ENCODE measurements around the gene PRKCI.
A peak's percentile ranks its signal among the peaks of the same experiment; 100 is the strongest.
"Not testable (repeated sequence)": the region's sequence is repeated elsewhere in the genome, so short reads cannot be mapped to it uniquely, and the experiment has no call there.

Gene PRKCI

GRCh38 chr3:170247875-170248274, 25.7 kb downstream of the PRKCI start:
- Mint-ChIP-seq H3K27ac (peak overlapping the region; percentile 41), H3K27me3 (no peaks in the 10 kb centered on the region), H3K4me3 (no peak overlapping the region), H3K4me1 (ENCODE audit: low read depth) (peaks cover 15% of the 10 kb centered on the region), H3K9me3 (peaks cover under 1% of the 10 kb centered on the region), H3K36me3 (ENCODE audit: low read depth) (peaks cover 48% of the 10 kb centered on the region)
- no peak for DNase-seq

GRCh38 chr3:170256597-170256996, 34.4 kb downstream of the PRKCI start:
- H3K27me3 Mint-ChIP-seq: no peaks in the 10 kb centered on the region
- peaks cover 65% of the 10 kb centered on the region for H3K36me3 Mint-ChIP-seq (ENCODE audit: low read depth)
- peaks cover 20% of the 10 kb centered on the region for H3K9me3 Mint-ChIP-seq
- no peak for DNase-seq
- H3K4me1 Mint-ChIP-seq (ENCODE audit: low read depth): peaks cover 51% of the 10 kb centered on the region
- H3K4me3 Mint-ChIP-seq: no peak overlapping the region
- peak overlapping the region; percentile 97 for H3K27ac Mint-ChIP-seq

- DNase-seq: no peak
- Mint-ChIP-seq H3K4me1 (ENCODE audit: low read depth) (peaks cover 51% of the 10 kb centered on the region), H3K27ac (peak overlapping the region; percentile 97), H3K27me3 (no peaks in the 10 kb centered on the region), H3K9me3 (peaks cover 20% of the 10 kb centered on the region), H3K4me3 (peak overlapping the region; percentile 34), H3K36me3 (ENCODE audit: low read depth) (peaks cover 68% of the 10 kb centered on the region)
Measured at GRCh38 chr3:170257145-170257544, 34.9 kb downstream of the PRKCI start.

- Mint-ChIP-seq H3K27me3 (no peaks in the 10 kb centered on the region), H3K36me3 (ENCODE audit: low read depth) (peaks cover 65% of the 10 kb centered on the region), H3K9me3 (peaks cover 16% of the 10 kb centered on the region), H3K4me3 (peak overlapping the region; percentile 53), H3K4me1 (ENCODE audit: low read depth) (peaks cover 51% of the 10 kb centered on the region), H3K27ac (peak overlapping the region; percentile 97)
- DNase-seq: no peak
Measured at GRCh38 chr3:170258105-170258487, 35.9 kb downstream of the PRKCI start.

GRCh38 chr3:170259907-170260306, 37.7 kb downstream of the PRKCI start:
- Mint-ChIP-seq H3K36me3 (ENCODE audit: low read depth) (peaks cover 69% of the 10 kb centered on the region), H3K9me3 (peaks cover 16% of the 10 kb centered on the region)

GRCh38 chr3:170267793-170268192, 45.6 kb downstream of the PRKCI start:
- H3K27me3 Mint-ChIP-seq: no peaks in the 10 kb centered on the region
- H3K4me3 Mint-ChIP-seq: no peak overlapping the region
- no peak for DNase-seq
- no peak overlapping the region for H3K27ac Mint-ChIP-seq
- peaks cover 66% of the 10 kb centered on the region for H3K36me3 Mint-ChIP-seq (ENCODE audit: low read depth)
- H3K4me1 Mint-ChIP-seq (ENCODE audit: low read depth): no peaks in the 10 kb centered on the region
- no peaks in the 10 kb centered on the region for H3K9me3 Mint-ChIP-seq

More at GRCh38 chr3:170259907-170260306, 37.7 kb downstream of the PRKCI start:
- no peak for DNase-seq
- Mint-ChIP-seq H3K27me3 (no peaks in the 10 kb centered on the region), H3K27ac (peak overlapping the region; percentile 76), H3K4me3 (no peak overlapping the region), H3K4me1 (ENCODE audit: low read depth) (peaks cover 51% of the 10 kb centered on the region)

- H3K36me3 Mint-ChIP-seq (ENCODE audit: low read depth): peaks cover 67% of the 10 kb centered on the region
- DNase-seq; H3K27ac Mint-ChIP-seq; H3K4me1 Mint-ChIP-seq (ENCODE audit: low read depth); H3K4me3 Mint-ChIP-seq; H3K27me3 Mint-ChIP-seq; H3K9me3 Mint-ChIP-seq: not testable (repeated sequence)
Measured at GRCh38 chr3:170269673-170270254, 47.5 kb downstream of the PRKCI start.

GRCh38 chr3:170270282-170270881, 48.2 kb downstream of the PRKCI start:
- Mint-ChIP-seq H3K27me3 (no peaks in the 10 kb centered on the region), H3K4me1 (ENCODE audit: low read depth) (peaks cover 6% of the 10 kb centered on the region), H3K27ac (no peak overlapping the region), H3K9me3 (no peaks in the 10 kb centered on the region), H3K4me3 (no peak overlapping the region), H3K36me3 (ENCODE audit: low read depth) (peaks cover 65% of the 10 kb centered on the region)
- DNase-seq: no peak

- no peaks in the 10 kb centered on the region for H3K27me3 Mint-ChIP-seq
- DNase-seq: no peak
- H3K4me3 Mint-ChIP-seq: no peak overlapping the region
- H3K36me3 Mint-ChIP-seq (ENCODE audit: low read depth): peaks cover 82% of the 10 kb centered on the region
- peaks cover 24% of the 10 kb centered on the region for H3K4me1 Mint-ChIP-seq (ENCODE audit: low read depth)
- H3K27ac Mint-ChIP-seq: no peak overlapping the region
- no peaks in the 10 kb centered on the region for H3K9me3 Mint-ChIP-seq
Measured at GRCh38 chr3:170274641-170275040, 52.4 kb downstream of the PRKCI start.

GRCh38 chr3:170275832-170276231, 53.6 kb downstream of the PRKCI start:
- Mint-ChIP-seq H3K36me3 (ENCODE audit: low read depth) (peaks cover 79% of the 10 kb centered on the region), H3K4me3 (no peak overlapping the region), H3K9me3 (no peaks in the 10 kb centered on the region), H3K4me1 (ENCODE audit: low read depth) (peaks cover 24% of the 10 kb centered on the region), H3K27ac (no peak overlapping the region), H3K27me3 (no peaks in the 10 kb centered on the region)
- DNase-seq: no peak

GRCh38 chr3:170277311-170277710, 55.1 kb downstream of the PRKCI start:
- not testable (repeated sequence) for DNase-seq, H3K9me3 Mint-ChIP-seq, H3K27me3 Mint-ChIP-seq
- peak overlapping the region; percentile 73 for H3K4me3 Mint-ChIP-seq
- peaks cover 24% of the 10 kb centered on the region for H3K4me1 Mint-ChIP-seq (ENCODE audit: low read depth)
- H3K36me3 Mint-ChIP-seq (ENCODE audit: low read depth): peaks cover 76% of the 10 kb centered on the region
- peak overlapping the region; percentile 79 for H3K27ac Mint-ChIP-seq

- peak overlapping the region; percentile 88 for H3K27ac Mint-ChIP-seq
- no peaks in the 10 kb centered on the region for H3K9me3 Mint-ChIP-seq
- H3K4me1 Mint-ChIP-seq (ENCODE audit: low read depth): peaks cover 24% of the 10 kb centered on the region
- H3K4me3 Mint-ChIP-seq: peak overlapping the region; percentile 73
- peaks cover 74% of the 10 kb centered on the region for H3K36me3 Mint-ChIP-seq (ENCODE audit: low read depth)
- no peak for DNase-seq
- no peaks in the 10 kb centered on the region for H3K27me3 Mint-ChIP-seq
Measured at GRCh38 chr3:170277833-170278580, 55.8 kb downstream of the PRKCI start.

- H3K27me3 Mint-ChIP-seq: no peaks in the 10 kb centered on the region
- peak overlapping the region; percentile 57 for H3K27ac Mint-ChIP-seq
- no peak overlapping the region for H3K4me3 Mint-ChIP-seq
- peaks cover 73% of the 10 kb centered on the region for H3K36me3 Mint-ChIP-seq (ENCODE audit: low read depth)
- H3K9me3 Mint-ChIP-seq: no peaks in the 10 kb centered on the region
- peaks cover 24% of the 10 kb centered on the region for H3K4me1 Mint-ChIP-seq (ENCODE audit: low read depth)
- DNase-seq: no peak
Measured at GRCh38 chr3:170278627-170279026, 56.4 kb downstream of the PRKCI start.

GRCh38 chr3:170290194-170290593, 68.0 kb downstream of the PRKCI start:
- Mint-ChIP-seq H3K36me3 (ENCODE audit: low read depth) (peaks cover 45% of the 10 kb centered on the region), H3K4me3 (no peak overlapping the region), H3K27ac (no peak overlapping the region), H3K9me3 (no peaks in the 10 kb centered on the region), H3K4me1 (ENCODE audit: low read depth) (no peaks in the 10 kb centered on the region), H3K27me3 (no peaks in the 10 kb centered on the region)
- DNase-seq: no peak

- Mint-ChIP-seq H3K27me3 (no peaks in the 10 kb centered on the region), H3K4me3 (no peak overlapping the region)
Measured at GRCh38 chr3:170295586-170295985, 73.4 kb downstream of the PRKCI start.

More at GRCh38 chr3:170295586-170295985, 73.4 kb downstream of the PRKCI start:
- H3K4me1 Mint-ChIP-seq (ENCODE audit: low read depth): no peaks in the 10 kb centered on the region
- H3K36me3 Mint-ChIP-seq (ENCODE audit: low read depth): peaks cover 51% of the 10 kb centered on the region
- no peak overlapping the region for H3K27ac Mint-ChIP-seq
- no peaks in the 10 kb centered on the region for H3K9me3 Mint-ChIP-seq
- no peak for DNase-seq
